LoVo (cell line): ENCODE data around the gene FAM168A.

ENCODE experiments used
- DNase-seq: peaks from one replicate; pipeline ENCODE4 v3.0.0-alpha.2; 2016; ENCODE audit warnings: low spot score

Gene FAM168A

DNA sequence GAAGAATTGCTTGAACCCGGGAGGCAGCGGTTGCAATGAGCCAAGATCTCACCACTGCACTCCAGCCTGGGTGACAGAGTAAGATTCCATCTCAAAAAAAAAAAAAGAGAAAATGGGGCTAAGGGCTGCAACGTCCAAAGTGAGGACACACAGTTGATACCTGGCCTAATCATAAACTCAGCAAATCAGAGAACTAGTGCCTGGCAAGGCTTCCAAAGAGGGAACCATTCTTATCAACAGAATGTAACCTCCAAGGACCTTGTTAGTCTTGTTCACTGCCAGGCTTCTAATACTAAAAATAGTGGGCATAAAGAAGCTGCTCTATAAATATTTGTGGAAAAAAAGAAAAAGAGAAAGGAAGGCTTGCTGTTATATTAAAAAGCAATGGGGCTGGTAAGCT lies 42.3 kb downstream of the FAM168A start:
- no peak for DNase-seq

DNA sequence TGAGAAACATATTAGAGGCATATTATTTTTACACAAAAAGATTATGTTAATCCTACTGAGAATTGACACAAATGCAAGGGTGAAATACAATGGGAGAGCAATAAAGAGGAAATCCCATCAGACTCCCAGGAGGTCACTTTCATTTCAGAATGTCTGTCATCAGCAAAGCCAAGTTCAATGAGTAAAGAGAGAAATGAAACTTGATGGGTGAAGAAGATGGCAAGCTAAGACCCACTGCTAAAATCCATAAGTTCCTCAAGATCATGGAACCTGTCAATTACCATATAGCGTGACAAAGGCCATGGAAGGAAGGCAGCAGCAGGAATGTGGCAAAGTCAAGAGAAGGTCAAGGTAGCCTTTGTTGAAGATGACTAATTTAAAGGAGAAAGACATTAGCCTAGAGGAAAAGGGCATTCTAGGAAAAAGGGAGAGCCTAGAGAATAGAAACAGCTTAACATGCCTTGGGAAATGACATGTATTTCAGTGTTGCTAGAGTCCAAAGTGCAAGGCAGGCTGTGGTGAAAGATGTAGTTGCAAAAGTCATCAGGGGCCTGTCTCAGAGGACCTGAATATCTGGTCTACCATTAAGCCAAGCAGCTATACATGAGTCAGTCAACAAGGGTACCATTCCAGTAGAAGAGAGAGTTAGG lies 43.1 kb downstream of the FAM168A start:
- no peak for DNase-seq

DNA sequence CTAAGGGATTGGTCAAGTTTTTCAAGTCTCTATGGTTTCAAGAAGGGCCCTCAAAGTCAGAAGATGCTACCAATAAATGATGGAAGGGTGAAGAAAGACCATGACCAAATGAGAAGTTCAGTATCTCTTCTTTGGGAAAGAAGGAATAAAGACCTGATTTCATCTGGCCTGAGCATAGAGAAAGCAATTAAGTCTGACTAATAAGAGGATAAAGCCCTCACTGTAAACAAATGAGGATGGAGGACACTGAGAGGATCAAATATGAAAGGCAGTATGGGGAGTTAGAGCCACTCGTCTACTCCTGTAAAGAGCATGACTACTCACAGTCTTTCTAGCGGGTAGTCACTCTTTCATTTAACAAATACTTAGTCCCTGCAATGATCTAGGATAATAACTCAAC lies 44.6 kb downstream of the FAM168A start:
- DNase-seq: no peak

DNA sequence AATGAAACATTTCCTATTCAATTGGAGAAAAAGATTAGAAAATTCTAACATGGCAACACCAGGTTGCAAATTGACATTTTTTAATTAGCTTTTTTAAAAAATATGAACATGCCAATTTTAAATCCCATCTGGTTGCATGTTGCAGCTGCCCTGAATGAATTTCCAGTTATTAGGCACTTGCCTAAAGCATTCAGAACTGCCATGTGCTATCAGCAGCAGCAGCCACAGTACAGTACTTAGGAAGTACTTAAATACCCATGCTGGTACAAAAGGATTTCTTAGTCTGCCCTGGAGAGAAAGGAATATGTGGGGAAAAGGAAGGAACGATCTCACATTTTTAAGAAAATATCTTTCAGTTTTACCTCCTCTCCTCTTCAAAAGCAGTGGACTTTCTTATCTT lies 46.2 kb downstream of the FAM168A start:
- no peak for DNase-seq

DNA sequence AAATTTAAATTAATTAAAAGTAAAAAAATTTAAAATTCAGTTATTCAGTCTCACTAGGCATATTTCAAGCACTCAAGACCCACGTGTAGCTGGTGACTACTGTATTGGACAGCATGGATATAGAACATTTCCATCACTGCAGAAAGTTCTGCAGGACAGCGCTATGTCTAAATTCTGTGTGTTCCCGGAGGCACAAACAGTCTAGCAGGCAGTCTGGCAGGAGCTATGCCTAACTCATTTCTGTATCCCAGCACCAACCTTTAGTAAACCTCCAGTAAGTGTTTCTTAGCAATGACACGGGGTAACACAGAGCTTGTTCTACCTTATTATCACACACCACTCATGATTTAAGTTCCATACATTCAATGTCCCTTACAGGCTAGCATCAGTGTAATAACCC lies 48.5 kb downstream of the FAM168A start:
- DNase-seq: no peak

DNA sequence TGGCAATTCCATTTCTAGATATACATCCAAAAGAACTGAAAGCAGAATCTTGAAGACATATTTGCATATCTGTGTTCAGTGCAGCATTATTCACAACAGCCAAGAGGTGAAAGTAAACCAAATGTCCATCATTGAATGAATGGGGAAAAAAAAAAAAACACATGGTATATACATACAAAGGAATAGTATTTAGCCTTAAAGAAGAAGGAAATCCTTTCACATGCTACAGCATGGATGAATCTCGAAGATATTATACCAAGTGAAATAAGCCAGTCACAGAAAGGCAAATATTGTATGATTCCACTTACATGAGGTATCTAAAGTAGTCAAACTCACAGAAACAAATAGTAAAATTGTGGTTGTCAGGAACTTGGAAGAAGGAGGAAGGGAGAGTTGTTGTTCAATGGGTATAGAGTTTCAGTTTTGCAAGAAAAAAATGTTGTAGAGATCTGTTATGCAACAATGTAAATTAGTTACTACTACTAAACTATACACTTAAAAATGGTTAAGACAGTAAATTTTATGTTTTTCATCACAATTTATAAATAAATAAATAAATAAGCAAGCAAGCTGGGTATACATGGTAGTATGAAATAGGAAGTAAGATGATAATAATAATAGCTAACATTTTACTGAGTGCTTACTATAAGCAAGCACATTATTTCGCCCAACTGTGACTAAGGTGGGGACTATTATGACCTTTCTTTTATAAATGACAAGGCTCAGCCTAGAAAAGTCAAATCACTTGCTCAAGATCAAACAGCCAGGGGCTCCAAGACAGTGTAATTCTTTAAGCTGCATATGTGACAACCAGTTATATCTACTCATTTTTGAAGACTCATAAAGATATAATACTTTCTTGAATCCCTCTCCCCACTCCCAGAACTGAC lies 50.0 kb downstream of the FAM168A start:
- DNase-seq: no peak

DNA sequence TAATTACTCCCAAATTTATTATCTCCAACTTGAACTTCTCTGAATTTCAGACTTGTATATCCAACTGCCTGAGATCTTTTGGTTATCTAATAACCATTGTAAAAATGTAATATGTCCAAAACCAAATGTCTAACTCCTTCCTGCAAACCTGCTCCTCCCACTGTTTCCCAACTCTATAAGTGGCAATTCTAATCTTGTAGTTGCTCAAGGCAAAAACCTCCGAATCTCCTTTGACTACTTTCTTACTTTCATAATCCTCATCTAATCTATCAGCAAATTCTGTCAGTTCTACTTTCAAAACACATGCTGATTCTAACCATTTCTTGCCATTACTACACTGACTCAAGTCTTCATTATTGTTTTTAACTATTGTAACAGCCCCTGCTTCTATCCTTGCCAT lies 55.7 kb downstream of the FAM168A start:
- DNase-seq: no peak

DNA sequence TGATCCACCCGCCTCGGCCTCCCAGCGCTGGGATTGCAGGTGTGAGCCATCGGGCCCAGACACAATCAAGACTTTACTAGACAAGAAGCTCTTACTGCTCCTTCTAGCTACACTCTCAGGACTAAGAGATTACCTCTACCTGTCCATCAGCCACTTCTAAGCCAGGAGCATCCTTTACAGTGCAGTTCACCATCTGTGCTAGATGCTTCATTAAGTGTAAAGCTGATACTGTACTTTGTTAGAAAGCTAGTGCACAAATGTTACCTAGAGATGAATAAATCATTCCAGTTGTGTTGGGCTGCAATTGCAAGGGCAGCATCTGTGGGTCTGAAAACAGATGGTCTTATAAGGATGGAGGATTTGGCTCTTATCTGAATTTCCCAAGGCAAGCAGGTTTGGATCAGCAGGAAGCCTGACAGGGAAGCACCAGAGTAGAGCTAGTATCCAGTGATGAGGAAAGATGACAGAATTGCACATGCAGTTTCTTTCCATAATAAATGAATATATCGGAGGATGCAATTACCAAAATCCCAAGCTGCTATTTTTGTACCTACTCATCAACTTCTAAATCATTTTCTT lies 58.3 kb downstream of the FAM168A start:
- no peak for DNase-seq

DNA sequence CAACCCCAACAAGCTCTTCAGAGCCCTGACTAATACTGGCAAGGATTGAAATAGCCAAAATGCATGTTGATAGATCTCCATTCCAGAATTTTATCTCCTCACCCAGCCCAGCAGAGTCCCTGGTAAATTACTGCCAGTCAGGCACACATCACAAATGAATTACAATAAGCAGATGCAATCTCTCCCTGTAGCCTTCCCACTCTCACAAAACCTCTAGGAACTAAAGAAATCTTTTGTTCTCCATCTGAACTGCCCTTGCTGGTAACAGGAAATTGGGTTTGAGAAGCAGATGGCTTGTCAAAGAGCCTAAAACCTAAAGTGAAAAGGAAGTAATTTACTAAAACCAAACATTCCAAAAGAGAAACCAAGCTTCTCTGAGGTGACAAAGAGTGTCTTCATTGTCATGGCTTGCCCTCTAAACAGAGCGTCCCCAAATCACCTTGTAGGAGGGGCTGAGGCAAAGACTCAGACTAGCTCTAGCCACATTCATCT lies 59.5 kb downstream of the FAM168A start:
- no peak for DNase-seq

DNA sequence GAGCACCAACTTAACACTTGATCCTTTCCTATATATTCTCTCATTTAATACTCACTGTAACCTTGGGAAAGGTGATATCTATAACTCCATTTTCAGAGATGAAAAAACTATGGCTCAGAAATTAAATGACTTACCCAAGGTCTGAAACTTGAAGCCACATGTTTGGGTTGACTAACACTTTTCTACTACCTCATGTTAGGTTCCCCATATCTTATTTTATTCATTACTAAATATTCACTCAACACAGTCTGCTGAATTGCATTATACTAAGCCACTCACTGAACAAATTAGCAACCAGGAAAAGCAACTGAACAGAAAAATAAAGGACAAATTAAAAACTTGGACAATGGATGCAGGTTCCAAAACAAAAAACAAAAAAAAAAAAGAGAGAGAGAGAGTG lies 59.9 kb downstream of the FAM168A start:
- no peak for DNase-seq

DNA sequence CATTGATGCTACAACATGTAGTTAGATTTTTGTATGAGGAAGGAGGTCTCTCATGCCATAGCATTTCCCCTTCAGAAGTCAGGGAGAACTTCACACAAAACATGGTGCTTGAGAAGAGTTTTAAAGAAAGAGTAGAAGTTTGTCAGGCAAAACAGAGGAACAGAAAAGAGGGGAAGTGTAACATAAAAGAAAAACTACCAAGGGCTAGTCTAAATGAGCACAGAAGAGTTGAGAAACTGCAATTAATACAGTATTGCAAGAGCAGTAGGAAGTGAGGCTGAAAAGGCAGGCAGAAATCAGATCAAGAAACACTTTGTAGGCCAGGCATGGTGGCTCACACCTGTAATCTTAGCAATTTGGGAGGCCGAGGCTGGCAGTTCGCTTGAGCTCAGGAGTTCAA lies 61.0 kb downstream of the FAM168A start:
- DNase-seq: no peak

DNA sequence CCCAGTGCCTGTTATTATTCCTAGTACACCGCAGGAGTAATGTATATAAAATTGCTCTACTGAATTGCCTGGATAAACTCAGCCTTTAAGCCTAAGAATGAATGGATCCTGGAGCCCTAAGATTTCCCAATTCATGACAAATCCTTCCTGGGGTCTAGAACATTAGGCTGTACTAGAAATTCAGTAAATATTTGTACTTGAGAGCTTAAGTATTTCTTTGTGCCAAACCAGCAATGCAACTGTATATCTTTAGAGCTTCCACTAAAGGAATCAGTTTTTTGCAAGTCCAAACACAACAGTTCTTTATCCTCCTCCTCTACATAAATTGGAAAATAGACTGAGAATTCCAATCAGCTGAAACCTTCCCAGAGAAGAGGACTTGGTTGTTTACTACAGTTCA lies 65.6 kb downstream of the FAM168A start:
- no peak for DNase-seq

DNA sequence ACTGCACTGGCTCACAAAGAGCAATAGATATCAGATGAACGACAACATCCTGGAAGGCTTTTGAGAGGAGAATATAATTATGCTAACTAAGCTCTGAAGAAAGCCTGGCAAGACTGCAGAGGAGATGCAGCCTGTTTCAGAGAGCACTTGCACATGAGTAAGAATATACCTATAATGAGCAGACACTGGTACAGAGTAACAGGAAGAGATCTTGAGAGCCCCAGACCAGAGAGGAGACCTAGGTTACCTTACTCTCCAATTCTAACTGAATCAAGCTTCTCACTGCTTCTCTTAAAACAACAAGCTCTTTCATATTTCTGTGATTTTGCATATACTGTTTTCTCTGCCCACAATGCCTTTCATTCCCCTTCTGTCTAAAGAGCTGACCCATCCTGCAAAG lies 66.5 kb downstream of the FAM168A start:
- DNase-seq: no peak

DNA sequence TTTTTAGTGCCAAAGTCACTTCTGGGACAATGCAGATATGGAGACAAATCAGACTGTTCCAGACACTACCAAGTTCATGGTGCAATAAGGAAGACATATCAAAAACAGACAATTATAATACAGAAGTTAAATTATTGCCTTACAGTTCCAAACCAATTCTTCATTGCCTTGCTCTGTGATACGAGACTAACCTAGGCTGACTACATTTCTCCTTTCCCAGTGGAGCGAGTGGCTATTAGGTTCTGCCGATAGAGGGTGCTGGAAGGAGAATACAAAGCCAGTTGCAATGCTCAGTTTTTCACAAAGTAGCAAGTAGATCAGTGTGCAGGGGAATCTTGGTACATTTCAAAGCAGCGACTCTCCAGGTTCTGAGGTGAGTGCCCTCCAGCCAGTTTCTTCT lies 67.8 kb downstream of the FAM168A start:
- no peak for DNase-seq

DNA sequence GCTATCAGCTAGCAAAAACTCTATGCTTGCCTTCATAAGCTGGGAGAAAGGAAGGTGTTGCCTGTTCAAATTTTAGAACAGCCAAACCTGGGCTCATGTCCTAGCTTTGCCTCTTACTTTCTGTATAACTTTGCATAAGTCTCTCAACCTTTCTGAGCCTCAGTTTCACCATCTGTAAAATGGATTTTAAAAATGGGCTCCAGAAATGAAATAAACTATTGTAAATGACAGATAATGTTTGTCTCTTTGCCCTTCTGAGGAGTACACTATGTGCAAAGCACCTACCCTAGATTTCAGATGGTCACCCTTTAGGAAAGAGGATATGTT lies 68.7 kb downstream of the FAM168A start:
- DNase-seq: no peak

DNA sequence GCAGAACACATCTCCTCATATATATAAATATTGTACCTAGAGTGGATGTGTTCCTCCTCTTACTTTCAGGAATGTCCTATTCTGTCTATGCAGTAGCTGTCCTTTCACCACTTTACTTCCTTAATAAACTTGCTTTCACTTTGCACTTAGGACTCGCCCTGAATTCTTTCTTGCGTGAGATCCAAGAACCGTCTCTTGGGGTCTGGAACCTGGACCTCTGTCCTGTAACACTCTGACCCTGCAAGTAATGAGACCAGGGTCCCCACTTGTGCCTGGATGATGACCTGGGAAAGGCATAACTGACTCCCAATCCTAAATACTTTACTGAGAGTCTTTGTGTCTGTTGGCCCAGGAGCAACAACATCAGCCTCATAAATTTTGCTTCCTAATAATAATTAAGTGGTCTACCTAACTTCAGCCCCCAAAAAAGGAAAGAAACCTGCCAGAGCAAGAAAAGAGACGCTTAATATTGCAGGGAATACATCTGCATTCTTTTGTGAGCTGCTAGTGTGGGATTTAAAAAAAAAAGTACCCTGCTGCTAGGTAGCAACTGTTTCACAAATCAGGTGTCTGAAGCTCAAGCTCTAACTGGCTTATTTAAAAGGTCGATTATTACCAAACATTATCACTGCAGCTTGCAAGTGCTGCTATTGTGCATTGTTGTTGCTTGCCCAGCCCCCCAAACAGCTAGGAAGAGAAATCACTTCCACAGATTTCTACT lies 69.3 kb downstream of the FAM168A start:
- peak; percentile 16 for DNase-seq

DNA sequence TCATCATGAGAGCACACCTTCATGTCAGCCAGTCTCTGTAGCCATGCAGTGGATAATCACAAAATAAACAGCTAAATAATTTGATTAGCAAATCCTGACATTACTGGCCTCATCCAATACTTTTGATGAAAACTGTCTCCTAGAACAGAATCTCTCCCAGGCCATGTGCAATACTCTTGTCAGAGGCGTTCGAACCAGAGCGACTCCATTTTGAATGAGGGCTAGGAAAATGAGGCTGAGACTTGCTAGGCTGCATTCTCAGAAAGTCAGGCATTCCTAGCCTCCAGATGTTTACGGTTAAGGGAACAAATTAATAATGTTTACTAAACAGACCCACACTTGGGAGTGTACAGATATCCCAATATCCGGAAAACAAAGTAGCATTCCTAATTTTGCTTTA lies 69.9 kb downstream of the FAM168A start:
- no peak for DNase-seq

DNA sequence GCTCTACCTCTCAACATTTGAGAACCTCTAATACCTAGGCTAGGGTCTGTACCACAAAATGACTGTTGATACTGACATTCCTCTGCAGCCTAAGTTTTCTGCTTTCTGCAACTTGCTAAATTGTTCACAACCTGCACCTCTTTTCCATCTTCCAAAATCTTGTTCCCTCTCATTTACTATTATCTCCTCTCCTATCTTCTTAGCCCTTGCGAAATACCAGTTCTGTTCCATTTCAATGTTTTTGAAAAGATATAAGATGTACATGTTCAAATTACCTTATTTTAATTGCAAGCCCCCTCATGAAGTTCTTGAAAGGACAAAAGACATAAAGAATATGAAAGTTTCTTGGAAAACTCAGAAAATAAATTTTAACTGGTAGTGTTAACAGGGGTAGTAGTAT lies 72.3 kb downstream of the FAM168A start:
- no peak for DNase-seq

DNA sequence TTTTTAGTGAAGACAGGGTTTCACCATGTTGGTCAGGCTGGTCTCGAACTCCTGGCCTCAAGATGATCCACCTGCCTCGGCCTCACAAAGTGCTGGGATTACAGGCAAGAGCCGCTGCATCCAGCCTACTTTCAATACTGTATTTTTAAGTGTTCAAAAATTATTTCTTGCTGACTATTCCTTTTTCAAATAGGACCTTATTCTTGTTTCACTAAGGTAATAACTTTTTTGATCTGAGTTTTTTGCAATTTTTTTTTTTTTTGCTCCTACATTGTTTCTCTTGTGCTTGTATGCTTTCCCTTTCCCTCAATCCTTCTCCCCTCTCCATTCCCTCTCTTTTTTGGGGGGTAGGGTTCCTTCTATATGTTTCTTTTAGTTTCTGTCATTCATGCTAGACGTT lies 73.1 kb downstream of the FAM168A start:
- DNase-seq: no peak

DNA sequence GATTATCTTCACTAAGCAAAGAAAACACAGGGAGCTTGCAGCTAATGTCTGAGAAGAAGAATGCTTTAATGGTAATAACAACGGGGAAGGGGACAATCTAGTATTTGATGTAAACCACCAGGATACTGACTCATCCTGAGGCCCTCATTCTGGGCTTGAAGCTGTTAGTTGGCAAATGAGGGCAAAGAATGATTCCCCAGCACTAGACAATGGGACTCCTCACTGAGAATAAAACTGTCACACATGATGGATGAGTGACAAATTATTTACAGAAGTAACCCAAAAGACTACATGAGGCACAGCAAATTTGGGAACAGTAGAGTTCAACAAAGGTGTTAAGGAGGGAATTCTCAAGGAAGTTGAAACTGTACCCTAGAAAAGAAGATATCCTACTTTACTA lies 76.3 kb downstream of the FAM168A start:
- DNase-seq: no peak

DNA sequence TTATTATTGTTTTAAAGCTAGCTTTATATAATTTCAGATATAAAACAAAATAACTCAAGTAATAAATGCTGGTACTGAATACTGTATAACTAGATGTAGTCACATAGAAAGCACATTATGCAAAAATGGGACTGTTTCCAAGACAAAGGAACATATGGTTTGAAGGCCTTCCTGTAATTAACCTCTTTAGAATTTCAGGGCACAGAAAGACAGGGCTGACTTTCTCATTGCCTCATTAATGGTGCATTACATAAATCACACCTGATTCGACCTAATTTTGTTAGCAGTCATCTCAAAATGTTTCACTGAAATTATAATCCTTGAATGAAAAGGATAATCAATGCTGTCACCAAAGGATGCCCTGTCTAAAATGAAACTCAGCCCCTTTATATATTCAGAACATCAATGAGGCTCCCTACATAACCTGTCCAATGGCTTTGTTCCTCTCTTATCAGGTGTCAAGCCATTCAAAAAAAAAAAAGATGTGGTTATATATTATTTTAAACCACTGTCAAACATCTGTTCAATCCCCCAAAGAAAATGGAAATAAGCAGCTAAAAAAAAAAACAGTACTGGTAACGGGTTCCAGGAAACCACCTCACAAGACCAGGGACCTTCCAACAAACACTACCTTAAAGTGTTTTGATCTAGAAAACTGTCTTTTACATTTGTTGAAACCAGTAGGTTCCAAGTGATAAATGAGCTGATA lies 77.4 kb downstream of the FAM168A start:
- DNase-seq: no peak

DNA sequence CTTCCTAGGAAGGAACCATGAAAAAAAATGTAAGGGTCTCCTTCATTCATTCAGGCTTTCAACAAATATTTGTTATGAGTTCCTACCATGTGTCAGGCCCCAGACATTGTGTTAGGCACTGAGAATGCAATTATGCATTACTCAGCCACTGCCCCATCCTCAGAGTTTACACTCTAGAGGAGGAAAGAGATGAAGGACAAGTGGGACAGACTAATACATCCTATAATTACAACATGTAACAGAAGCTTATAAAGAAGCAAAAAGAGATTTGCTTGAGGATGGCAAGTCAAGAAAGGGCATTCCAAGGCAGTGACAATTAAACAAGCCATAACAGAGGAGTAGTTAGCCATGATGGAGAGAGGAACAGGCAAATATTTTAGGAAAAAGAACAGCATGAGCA lies 78.6 kb downstream of the FAM168A start:
- no peak for DNase-seq
